Neural progenitor cell (in vitro differentiated cells): ENCODE measurements around the gene VPS33B. TPM values are rescaled to one million over a fixed set of nuclear protein-coding genes. Genes with fewer than 3 reads are reported as not detected.

Source experiments
- DNase-seq: peaks from one replicate; pipeline ENCODE4 v3.0.0-alpha.2; 2016; ENCODE audit warnings: low spot score
- H2AFZ ChIP-seq: fragments of 200-600 bp; sonication (generic); replicated peaks from 2 replicates; pipeline ENCODE4 v1.6.1; 2016; ENCODE audit warnings: antibody characterized with exemption
- H3F3A ChIP-seq: fragments of 200-600 bp; sonication (generic); 2 replicates; pipeline ENCODE4 v1.6.1; 2016; ENCODE audit warnings: antibody characterized with exemption, low read depth
- H3K27ac ChIP-seq: fragments of 200-600 bp; sonication (generic); 2 replicates; pipeline ENCODE4 v1.5.1; 2016; ENCODE audit warnings: mild to moderate bottlenecking
- H3K27me3 ChIP-seq: fragments of 200-600 bp; sonication (generic); 2 replicates; pipeline ENCODE4 v1.6.1; 2016; ENCODE audit warnings: mild to moderate bottlenecking, moderate library complexity
- H3K36me3 ChIP-seq: fragments of 200-600 bp; sonication (generic); 2 replicates; pipeline ENCODE4 v1.5.1; 2016
- H3K4me1 ChIP-seq: fragments of 200-600 bp; sonication (generic); 2 replicates; pipeline ENCODE4 v1.6.1; 2016; ENCODE audit warnings: mixed run types
- H3K4me2 ChIP-seq: fragments of 200-600 bp; sonication (generic); 2 replicates; pipeline ENCODE4 v1.6.1; 2016
- H3K4me3 ChIP-seq: fragments of 200-600 bp; sonication (generic); 2 replicates; pipeline ENCODE4 v1.5.1; 2016
- H3K79me2 ChIP-seq: fragments of 200-600 bp; sonication (generic); 2 replicates; pipeline ENCODE4 v1.6.1; 2016; ENCODE audit warnings: low read depth
- H3K9ac ChIP-seq: fragments of 200-600 bp; sonication (generic); 2 replicates; pipeline ENCODE4 v1.6.1; 2016
- H3K9me3 ChIP-seq: fragments of 200-600 bp; sonication (generic); 2 replicates; pipeline ENCODE4 v1.5.1; 2016; ENCODE audit warnings: low read depth
- H4K20me1 ChIP-seq: fragments of 200-600 bp; sonication (generic); 2 replicates; pipeline ENCODE4 v1.6.1; 2016; ENCODE audit warnings: low read depth
- H3K27ac Mint-ChIP-seq: 3 replicates; pipeline ENCODE4 v1.8.0; 2021; ENCODE audit warnings: mixed read lengths
- H3K27me3 Mint-ChIP-seq: 2 replicates; pipeline ENCODE4 v1.8.0; 2022; ENCODE audit warnings: low read depth, mild to moderate bottlenecking, inconsistent platforms, moderate library complexity, mixed read lengths; ENCODE audit not compliant: insufficient read depth
- H3K36me3 Mint-ChIP-seq: 3 replicates; pipeline ENCODE4 v1.8.0; 2021; ENCODE audit warnings: mixed read lengths
- H3K4me1 Mint-ChIP-seq: 3 replicates; pipeline ENCODE4 v1.8.0; 2021; ENCODE audit warnings: mixed read lengths
- H3K4me3 Mint-ChIP-seq: 3 replicates; pipeline ENCODE4 v1.8.0; 2021; ENCODE audit warnings: mild to moderate bottlenecking, moderate library complexity, mixed read lengths
- H3K9me3 Mint-ChIP-seq: 3 replicates; pipeline ENCODE4 v1.8.0; 2020; ENCODE audit warnings: mixed read lengths
- CTCF ChIP-seq: fragments of 200-600 bp; sonication (generic); IDR thresholded peaks from 2 replicates; pipeline ENCODE4 v1.5.1; 2017; ENCODE audit warnings: antibody characterized with exemption, mild to moderate bottlenecking
- EZH2 ChIP-seq: fragments of 200-600 bp; sonication (generic); IDR thresholded peaks from 2 replicates; pipeline ENCODE4 v1.6.1; 2017; ENCODE audit warnings: antibody characterized with exemption, mild to moderate bottlenecking, moderate library complexity
- EZH2phosphoT487 ChIP-seq: fragments of 200-600 bp; sonication (generic); IDR thresholded peaks from 2 replicates; pipeline ENCODE4 v1.6.1; 2017; ENCODE audit warnings: antibody characterized with exemption
- total RNA-seq: library from RNA; depleted of rRNA; stranded (reverse); fragments of >200 nt; gene quantifications from 2 replicates; pipeline ENCODE4 v1.2.3, GENCODE V29; 2015; ENCODE audit warnings: low replicate concordance

Gene VPS33B
- total RNA-seq, 1 donor from 2014 or later, result 13.9 TPM

GRCh38 chr15:91031796-91032195 lies 9.4 kb upstream of the VPS33B start:
- no peaks in the 10 kb centered on the region for H4K20me1 ChIP-seq
- no peak for TF ChIP-seq CTCF
- TF ChIP-seq EZH2phosphoT487, result no peak
- no peak for TF ChIP-seq EZH2
- no peak overlapping the region for H3K9ac ChIP-seq

DNA sequence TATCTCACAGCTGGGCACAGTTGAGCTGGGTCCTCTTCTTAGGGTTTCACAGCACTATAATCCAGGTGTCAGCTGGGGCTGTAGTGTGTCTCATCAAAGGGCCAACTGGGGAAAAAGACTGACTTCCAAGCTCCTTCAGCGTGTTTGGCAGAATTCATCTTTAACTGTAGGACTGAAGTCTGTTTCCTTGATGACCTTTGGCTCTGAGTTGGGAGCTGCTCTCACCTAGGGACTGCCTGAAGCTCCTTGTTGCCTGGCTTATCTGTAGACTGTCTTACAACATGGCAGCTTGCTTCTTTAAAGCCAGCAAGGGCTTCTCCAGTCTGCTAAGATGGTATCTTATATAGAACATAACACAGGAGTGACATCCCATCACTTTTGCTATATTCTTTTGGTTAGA lies 5.3 kb upstream of the VPS33B start:
- H3K27me3 Mint-ChIP-seq, result no peaks in the 10 kb centered on the region
- no peak for DNase-seq
- H3K36me3 Mint-ChIP-seq, result no peaks in the 10 kb centered on the region

More at GRCh38 chr15:91031796-91032195, 9.4 kb upstream of the VPS33B start:
- H3K36me3 ChIP-seq, result no peaks in the 10 kb centered on the region
- peaks cover 2% of the 10 kb centered on the region for H3K27me3 Mint-ChIP-seq
- no peak overlapping the region for H3K27ac Mint-ChIP-seq
- no peaks in the 10 kb centered on the region for H3K4me1 Mint-ChIP-seq
- H3K9me3 Mint-ChIP-seq, result no peaks in the 10 kb centered on the region
- no peaks in the 10 kb centered on the region for H3K4me1 ChIP-seq
- no peak for DNase-seq
- no peaks in the 10 kb centered on the region for H3K79me2 ChIP-seq
- no peak overlapping the region for H3K27ac ChIP-seq
- no peaks in the 10 kb centered on the region for H3K9me3 ChIP-seq
- no peaks in the 10 kb centered on the region for H3K36me3 Mint-ChIP-seq
- H3K27me3 ChIP-seq, result no peaks in the 10 kb centered on the region
- H3K4me3 Mint-ChIP-seq, result no peak overlapping the region
- no peak overlapping the region for H3K4me3 ChIP-seq
- no peaks in the 10 kb centered on the region for H3F3A ChIP-seq
- H3K4me2 ChIP-seq, result no peak overlapping the region
- H2AFZ ChIP-seq, result no peak overlapping the region

GRCh38 chr15:91023720-91024119 lies 1.3 kb upstream of the VPS33B start:
- H3K4me1 ChIP-seq, result peaks cover 12% of the 10 kb centered on the region
- no peak overlapping the region for H3K4me3 ChIP-seq
- H3K79me2 ChIP-seq, result peaks cover 27% of the 10 kb centered on the region
- H3K36me3 Mint-ChIP-seq, result no peaks in the 10 kb centered on the region
- H3K27ac Mint-ChIP-seq, result no peak overlapping the region
- DNase-seq, result no peak
- H3K27me3 Mint-ChIP-seq, result no peaks in the 10 kb centered on the region
- H3K4me1 Mint-ChIP-seq, result peaks cover 22% of the 10 kb centered on the region
- H3K4me3 Mint-ChIP-seq, result peak overlapping the region; percentile 98
- no peaks in the 10 kb centered on the region for H3K9me3 Mint-ChIP-seq
- H3K27me3 ChIP-seq, result no peaks in the 10 kb centered on the region
- H3K4me2 ChIP-seq, result no peak overlapping the region
- no peak overlapping the region for H3K27ac ChIP-seq
- H2AFZ ChIP-seq, result no peak overlapping the region
- H3K36me3 ChIP-seq, result no peaks in the 10 kb centered on the region
- no peaks in the 10 kb centered on the region for H4K20me1 ChIP-seq
- H3F3A ChIP-seq, result no peaks in the 10 kb centered on the region
- H3K9ac ChIP-seq, result no peak overlapping the region
- no peaks in the 10 kb centered on the region for H3K9me3 ChIP-seq
- TF ChIP-seq EZH2phosphoT487, result no peak

More for the DNA sequence above, 5.3 kb upstream of the VPS33B start:
- Histone ChIP-seq H3K9me3 (no peaks in the 10 kb centered on the region), H2AFZ (no peak overlapping the region), H3K4me2 (no peak overlapping the region), H3K4me3 (no peak overlapping the region), H3K36me3 (no peaks in the 10 kb centered on the region), H3K4me1 (no peaks in the 10 kb centered on the region), H4K20me1 (no peaks in the 10 kb centered on the region), H3F3A (no peaks in the 10 kb centered on the region), H3K9ac (no peak overlapping the region), H3K79me2 (no peaks in the 10 kb centered on the region), H3K27me3 (no peaks in the 10 kb centered on the region), H3K27ac (no peak overlapping the region)
- peaks cover 4% of the 10 kb centered on the region for H3K4me1 Mint-ChIP-seq
- TF ChIP-seq EZH2phosphoT487 (no peak), CTCF (no peak), EZH2 (no peak)
- H3K27ac Mint-ChIP-seq, result no peak overlapping the region
- H3K4me3 Mint-ChIP-seq, result no peak overlapping the region
- H3K9me3 Mint-ChIP-seq, result no peaks in the 10 kb centered on the region

GRCh38 chr15:91022832-91023129 lies 387 bp upstream of the VPS33B start:
- H3K4me1 Mint-ChIP-seq, result peaks cover 22% of the 10 kb centered on the region
- no peaks in the 10 kb centered on the region for H3K9me3 ChIP-seq
- H3K4me3 Mint-ChIP-seq, result peak overlapping the region; percentile 98
- peaks cover 27% of the 10 kb centered on the region for H3K79me2 ChIP-seq
- no peak overlapping the region for H3K27ac Mint-ChIP-seq
- peak overlapping the region; percentile 43 for H2AFZ ChIP-seq
- DNase-seq, result no peak
- no peaks in the 10 kb centered on the region for H3K36me3 ChIP-seq
- no peaks in the 10 kb centered on the region for H4K20me1 ChIP-seq
- peaks cover 12% of the 10 kb centered on the region for H3K4me1 ChIP-seq
- peak overlapping the region; percentile 80 for H3K4me3 ChIP-seq
- H3F3A ChIP-seq, result no peaks in the 10 kb centered on the region
- no peaks in the 10 kb centered on the region for H3K27me3 ChIP-seq
- TF ChIP-seq CTCF (no peak), EZH2phosphoT487 (no peak), EZH2 (no peak)
- no peaks in the 10 kb centered on the region for H3K27me3 Mint-ChIP-seq
- no peak overlapping the region for H3K9ac ChIP-seq
- no peak overlapping the region for H3K27ac ChIP-seq
- peak overlapping the region; percentile 84 for H3K4me2 ChIP-seq
- H3K9me3 Mint-ChIP-seq, result no peaks in the 10 kb centered on the region
- H3K36me3 Mint-ChIP-seq, result peaks cover 1% of the 10 kb centered on the region
